Vagina (tissue), 2 donors: ENCODE results near the gene LCE7A. TPM values are rescaled to one million over a fixed set of nuclear protein-coding genes. Genes with fewer than 3 reads are reported as not detected.

Experiments used
- DNase-seq, 2 donors: peaks; one replicate each; pipeline ENCODE4 v3.0.0-alpha.2; 2017; ENCODE audit errors: extremely low spot score in 2 of 2
- H3K27ac ChIP-seq: fragments of 200-600 bp; sonication (generic); one replicate; pipeline ENCODE4 v1.5.1; 2019
- H3K27me3 ChIP-seq: fragments of 200-600 bp; sonication (generic); one replicate; pipeline ENCODE4 v1.5.1; 2019
- H3K36me3 ChIP-seq, 2 donors: fragments of 200-600 bp; sonication (generic); one replicate each; pipeline ENCODE4 v1.5.1; 2017 to 2019
- H3K4me1 ChIP-seq: fragments of 200-600 bp; sonication (generic); one replicate; pipeline ENCODE4 v1.5.1; 2019
- H3K4me3 ChIP-seq, 2 donors: fragments of 200-600 bp; sonication (generic); 1 replicate in 1 of 2; 2 replicates in 1 of 2; pipeline ENCODE4 v1.5.1; 2016 to 2019
- H3K9me3 ChIP-seq: fragments of 200-600 bp; sonication (generic); one replicate; pipeline ENCODE4 v1.5.1; 2019
- POLR2A ChIP-seq, 2 donors: fragments of 450-650 bp; IDR thresholded peaks; one replicate each; pipeline ENCODE4 v1.6.1; 2017; ENCODE audit warnings: antibody characterized with exemption in 2 of 2, mild to moderate bottlenecking in 2 of 2, moderate library complexity in 2 of 2
- POLR2AphosphoS5 ChIP-seq, 2 donors: sonication (generic); formaldehyde crosslinking; IDR thresholded peaks; one replicate each; pipeline ENCODE4 v1.9.0; 2017; ENCODE audit warnings: antibody characterized with exemption in 2 of 2, mild to moderate bottlenecking in 2 of 2, low read depth in 1 of 2; ENCODE audit not compliant: insufficient read depth in 1 of 2
- intact Hi-C: fragments of 100-400 bp; cut with DNase I; formaldehyde crosslinking; loops from one replicate; pipeline ENCODE4 v1.15.1; 2023
- total RNA-seq: library from RNA; depleted of rRNA; stranded (reverse); fragments of >200 nt; gene quantifications from one replicate; pipeline ENCODE4 v1.2.3, GENCODE V29; 2016
- TF ChIP-seq, protein P1 (sequence below), 3 experiments: fragments of 450-650 bp in 2 of 3; fragments of 200-600 bp in 1 of 3; sonication (generic) in 1 of 3; IDR thresholded peaks; one replicate each; pipeline ENCODE4 v1.5.1; 2017 to 2019; ENCODE audit warnings: antibody characterized with exemption in 3 of 3, mild to moderate bottlenecking in 2 of 3, moderate library complexity in 2 of 3

LCE7A gene
- total RNA-seq: not detected

DNA sequence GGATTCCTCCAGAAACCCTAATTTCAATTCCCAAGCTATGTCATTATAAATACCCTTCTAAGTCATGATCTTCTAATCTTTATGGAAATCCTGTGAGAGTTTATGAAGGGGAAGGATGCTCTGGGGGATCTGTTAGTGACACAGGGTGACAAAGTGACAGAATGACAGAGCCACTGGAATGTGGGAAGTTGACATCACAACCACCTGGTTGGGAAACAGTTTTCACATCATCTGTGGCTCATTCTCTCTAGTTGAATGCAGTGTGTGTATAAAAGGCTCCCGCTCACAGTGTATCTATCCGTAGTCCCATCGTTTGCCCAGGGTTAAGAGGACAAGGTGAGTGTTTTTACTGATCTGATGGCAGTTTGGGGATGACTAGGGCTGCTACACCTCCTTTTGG lies at the start of gene LCE7A:
Gene LCE7A, plus strand, starts transcription at position 301 of the 400 bp plus-strand sequence. CDS start 702 bp downstream, outside the sequence.
- no peak for DNase-seq
- H3K4me3 ChIP-seq: no peak within 1 kb of the TSS
- H3K27me3 ChIP-seq: no peaks in the 10 kb centered on the region
- H3K36me3 ChIP-seq: no peaks in the 10 kb centered on the region
- intact Hi-C loops: no loop called here
- no peak for TF ChIP-seq POLR2A (IDR thresholded peaks at IDR 0.05)
- TF ChIP-seq, protein P1, sequence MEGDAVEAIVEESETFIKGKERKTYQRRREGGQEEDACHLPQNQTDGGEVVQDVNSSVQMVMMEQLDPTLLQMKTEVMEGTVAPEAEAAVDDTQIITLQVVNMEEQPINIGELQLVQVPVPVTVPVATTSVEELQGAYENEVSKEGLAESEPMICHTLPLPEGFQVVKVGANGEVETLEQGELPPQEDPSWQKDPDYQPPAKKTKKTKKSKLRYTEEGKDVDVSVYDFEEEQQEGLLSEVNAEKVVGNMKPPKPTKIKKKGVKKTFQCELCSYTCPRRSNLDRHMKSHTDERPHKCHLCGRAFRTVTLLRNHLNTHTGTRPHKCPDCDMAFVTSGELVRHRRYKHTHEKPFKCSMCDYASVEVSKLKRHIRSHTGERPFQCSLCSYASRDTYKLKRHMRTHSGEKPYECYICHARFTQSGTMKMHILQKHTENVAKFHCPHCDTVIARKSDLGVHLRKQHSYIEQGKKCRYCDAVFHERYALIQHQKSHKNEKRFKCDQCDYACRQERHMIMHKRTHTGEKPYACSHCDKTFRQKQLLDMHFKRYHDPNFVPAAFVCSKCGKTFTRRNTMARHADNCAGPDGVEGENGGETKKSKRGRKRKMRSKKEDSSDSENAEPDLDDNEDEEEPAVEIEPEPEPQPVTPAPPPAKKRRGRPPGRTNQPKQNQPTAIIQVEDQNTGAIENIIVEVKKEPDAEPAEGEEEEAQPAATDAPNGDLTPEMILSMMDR (IDR thresholded peaks at IDR 0.05): no peak
- no peak for TF ChIP-seq POLR2AphosphoS5 (IDR thresholded peaks at IDR 0.05; ENCODE audit: insufficient read depth in 1 of 2, low read depth in 1 of 2)
- no peaks in the 10 kb centered on the region for H3K4me1 ChIP-seq
- no peaks in the 10 kb centered on the region for H3K9me3 ChIP-seq
- H3K27ac ChIP-seq: no peak within 1 kb of the TSS

DNA sequence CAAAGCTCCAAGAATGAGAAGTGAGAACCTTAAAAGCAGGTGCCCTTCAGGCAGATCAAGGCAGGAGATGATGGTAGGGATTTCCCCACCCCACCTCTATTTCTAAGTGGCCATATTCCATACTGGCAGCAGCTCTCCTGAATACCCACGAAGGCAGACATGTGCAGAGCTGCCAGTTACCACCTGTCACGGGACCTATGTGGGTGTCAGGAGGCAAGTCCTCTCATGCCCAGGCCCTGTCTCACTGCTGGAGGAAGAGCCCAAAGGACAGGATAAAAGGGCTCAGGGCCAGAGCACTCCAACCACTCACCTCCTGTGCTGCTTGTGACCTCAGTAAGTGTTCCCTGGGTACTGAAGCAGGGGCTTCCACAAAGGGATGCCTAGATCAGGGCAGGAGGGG lies 48.7 kb upstream of the LCE7A start:
- Histone ChIP-seq H3K9me3 (no peaks in the 10 kb centered on the region), H3K27ac (no peak overlapping the region), H3K27me3 (no peaks in the 10 kb centered on the region), H3K4me1 (no peaks in the 10 kb centered on the region), H3K4me3 (no peak overlapping the region), H3K36me3 (no peaks in the 10 kb centered on the region)
- DNase-seq: no peak
- TF ChIP-seq, protein P1 (IDR thresholded peaks at IDR 0.05): no peak
- TF ChIP-seq POLR2AphosphoS5 (IDR thresholded peaks at IDR 0.05; ENCODE audit: insufficient read depth in 1 of 2, low read depth in 1 of 2) (no peak), POLR2A (IDR thresholded peaks at IDR 0.05) (no peak)
- intact Hi-C loops: no loop called here

DNA sequence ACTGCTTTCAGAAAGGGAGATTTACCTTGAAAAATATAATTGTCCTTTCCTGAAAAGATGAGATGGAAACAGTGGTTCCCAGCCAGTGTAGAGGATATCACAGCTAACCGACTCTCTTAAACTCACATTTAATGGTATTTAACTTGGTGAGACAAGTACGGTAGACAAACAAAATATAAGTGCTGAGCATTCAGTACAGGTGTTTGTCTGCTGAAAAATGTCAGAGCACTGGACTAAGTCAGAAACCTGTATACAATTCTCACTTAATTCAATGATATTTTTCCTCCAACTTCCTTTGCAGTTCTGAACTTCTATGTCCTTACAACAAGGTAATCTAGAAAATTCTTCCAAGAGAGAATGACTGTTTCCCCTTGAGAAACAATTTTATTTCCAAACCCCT lies 48.1 kb upstream of the LCE7A start, which contains the start of gene LCE1B:
Gene LCE1B, plus strand, starts transcription at position 301 of the 400 bp plus-strand sequence. CDS start 476 bp downstream, outside the sequence.
- TF ChIP-seq, protein P1 (IDR thresholded peaks at IDR 0.05): no peak
- no peak for TF ChIP-seq POLR2AphosphoS5 (IDR thresholded peaks at IDR 0.05; ENCODE audit: insufficient read depth in 1 of 2, low read depth in 1 of 2)
- TF ChIP-seq POLR2A (IDR thresholded peaks at IDR 0.05): no peak
- no peak for DNase-seq
- no peaks in the 10 kb centered on the region for H3K36me3 ChIP-seq
- no peaks in the 10 kb centered on the region for H3K9me3 ChIP-seq
- H3K4me3 ChIP-seq: no peak within 1 kb of the TSS
- no peak within 1 kb of the TSS for H3K27ac ChIP-seq
- H3K27me3 ChIP-seq: no peaks in the 10 kb centered on the region
- no peaks in the 10 kb centered on the region for H3K4me1 ChIP-seq
- intact Hi-C loops: no loop called here

DNA sequence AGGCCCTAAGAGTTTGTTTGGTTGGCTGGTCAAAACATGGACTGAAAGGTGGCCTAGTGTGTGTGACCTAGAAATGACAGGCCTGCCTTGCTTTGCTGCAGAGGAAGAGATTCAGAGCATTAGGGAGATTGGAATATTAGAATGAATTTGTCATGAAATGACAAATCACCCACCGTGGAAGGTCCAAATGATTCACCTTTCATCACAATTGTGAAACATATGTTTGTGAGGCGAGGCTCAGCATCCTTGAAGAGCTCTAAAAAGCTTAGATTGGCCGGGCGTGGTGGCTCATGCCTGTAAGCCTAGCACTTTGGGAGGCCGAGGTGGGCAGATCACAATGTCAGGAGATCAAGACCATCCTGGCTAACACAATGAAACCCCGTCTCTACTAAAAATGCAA lies 42.5 kb upstream of the LCE7A start:
- H3K4me3 ChIP-seq: no peak overlapping the region
- TF ChIP-seq, protein P1 (IDR thresholded peaks at IDR 0.05): no peak
- TF ChIP-seq POLR2A (IDR thresholded peaks at IDR 0.05) (no peak), POLR2AphosphoS5 (IDR thresholded peaks at IDR 0.05; ENCODE audit: insufficient read depth in 1 of 2, low read depth in 1 of 2) (no peak)
- intact Hi-C loops: no loop called here
- DNase-seq: no peak
- no peaks in the 10 kb centered on the region for H3K27me3 ChIP-seq
- H3K36me3 ChIP-seq: no peaks in the 10 kb centered on the region
- H3K27ac ChIP-seq: no peak overlapping the region
- H3K4me1 ChIP-seq: no peaks in the 10 kb centered on the region
- H3K9me3 ChIP-seq: no peaks in the 10 kb centered on the region

DNA sequence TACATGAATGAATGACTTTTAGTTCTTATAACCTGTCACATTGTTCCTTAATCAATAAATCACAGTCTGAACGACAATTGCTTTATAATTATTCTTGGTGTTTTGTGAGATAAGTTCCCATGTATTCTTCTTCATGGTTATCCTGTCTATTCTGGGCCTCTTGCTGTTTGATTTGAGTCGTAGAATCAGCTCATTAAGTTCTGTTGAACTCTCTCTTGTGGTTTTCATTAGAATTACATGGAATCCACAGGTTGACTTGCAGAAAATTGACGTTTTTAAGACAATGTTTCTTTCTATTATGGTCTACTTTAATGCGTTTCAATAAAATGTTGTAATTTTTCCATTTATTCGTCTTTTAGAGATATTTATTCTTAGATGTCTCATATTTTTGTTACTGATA lies 36.5 kb upstream of the LCE7A start:
- no peak for TF ChIP-seq POLR2A (IDR thresholded peaks at IDR 0.05)
- TF ChIP-seq, protein P1 (IDR thresholded peaks at IDR 0.05): no peak
- no peak for TF ChIP-seq POLR2AphosphoS5 (IDR thresholded peaks at IDR 0.05; ENCODE audit: insufficient read depth in 1 of 2, low read depth in 1 of 2)
- Histone ChIP-seq H3K4me3 (no peak overlapping the region), H3K9me3 (no peaks in the 10 kb centered on the region), H3K4me1 (no peaks in the 10 kb centered on the region), H3K27me3 (no peaks in the 10 kb centered on the region), H3K27ac (no peak overlapping the region), H3K36me3 (no peaks in the 10 kb centered on the region)
- intact Hi-C loops: no loop called here
- no peak for DNase-seq
